A673 (cell line): ENCODE measurements around the gene PTK7. TPM values are rescaled to one million over a fixed set of nuclear protein-coding genes. Genes with fewer than 3 reads are reported as not detected.

Experiments
- BruUV-seq: library from RNA; stranded (reverse); fragments of 400-500 nt; replicated peaks from 2 replicates; lab custom pipeline; 2021; lab: Mats Ljungman, UMichigan
- CTCF ChIA-PET: fragments of 300-600 bp; sonication (Branson Sonifier 250); formaldehyde crosslinking; loops from one replicate; lab custom pipeline; 2022; ENCODE audit warnings: antibody characterized with exemption; lab: Charles Lee
- POLR2A ChIA-PET: fragments of 300-600 bp; sonication (Branson Sonifier 250); formaldehyde crosslinking; loops from one replicate; lab custom pipeline; 2022; ENCODE audit warnings: antibody characterized with exemption; ENCODE audit not compliant: low non-redundant PET; lab: Charles Lee
- DNase-seq: peaks from one replicate; pipeline ENCODE4 v3.0.0-alpha.2; 2015; ENCODE audit warnings: low spot score
- H3K27ac ChIP-seq: fragments of 200-600 bp; sonication (generic); 2 replicates; pipeline ENCODE4 v1.5.1; 2016; ENCODE audit warnings: mixed run types, low read depth, mild to moderate bottlenecking, mixed read lengths, antibody characterized with exemption, low read length; ENCODE audit not compliant: poor library complexity, severe bottlenecking
- H3K27me3 ChIP-seq: fragments of 200-600 bp; sonication (generic); replicated peaks from 2 replicates; pipeline ENCODE4 v1.6.1; 2017; ENCODE audit warnings: mixed run types, low read depth, mild to moderate bottlenecking, mixed read lengths, antibody characterized with exemption, low read length; ENCODE audit not compliant: insufficient read depth, poor library complexity
- H3K36me3 ChIP-seq: fragments of 200-600 bp; sonication (generic); 2 replicates; pipeline ENCODE4 v1.6.1; 2016; ENCODE audit warnings: mixed run types, mild to moderate bottlenecking, mixed read lengths, antibody characterized with exemption, low read length; ENCODE audit not compliant: insufficient read depth, poor library complexity, severe bottlenecking
- H3K4me1 ChIP-seq: fragments of 200-600 bp; sonication (generic); 2 replicates; pipeline ENCODE4 v1.6.1; 2017; ENCODE audit warnings: mixed run types, mild to moderate bottlenecking, mixed read lengths, antibody characterized with exemption, low read length; ENCODE audit not compliant: insufficient read depth, poor library complexity, severe bottlenecking
- H3K4me3 ChIP-seq: fragments of 200-600 bp; sonication (generic); 2 replicates; pipeline ENCODE4 v1.5.1; 2016; ENCODE audit warnings: low read depth, mixed run types, mild to moderate bottlenecking, mixed read lengths, low read length; ENCODE audit not compliant: poor library complexity, severe bottlenecking
- H3K9me3 ChIP-seq: fragments of 200-600 bp; sonication (generic); 2 replicates; pipeline ENCODE4 v1.6.1; 2016; ENCODE audit warnings: mixed run types, low read depth, mild to moderate bottlenecking, mixed read lengths, antibody characterized with exemption, low read length; ENCODE audit not compliant: poor library complexity, severe bottlenecking
- EZH2 ChIP-seq: fragments of 200-600 bp; sonication (generic); IDR thresholded peaks from 2 replicates; pipeline ENCODE4 v1.6.1; 2017; ENCODE audit warnings: borderline replicate concordance, low read depth, mild to moderate bottlenecking, mixed read lengths, antibody characterized with exemption, low read length; ENCODE audit not compliant: poor library complexity, severe bottlenecking
- intact Hi-C: fragments of 100-400 bp; cut with micrococcal nuclease; formaldehyde crosslinking; loops from one replicate; pipeline ENCODE4 v1.10.0; 2022; ENCODE audit not compliant: unreplicated experiment
- total RNA-seq: library from RNA; stranded (reverse); gene quantifications from 2 replicates; pipeline ENCODE4 v1.2.3, GENCODE V29; 2021
- TF ChIP-seq, protein P1 (sequence below): fragments of 300-800, 200-600 bp; sonication (generic); conservative IDR thresholded peaks from 2 replicates; pipeline ENCODE4 v1.5.1; 2017; ENCODE audit warnings: low read depth, mild to moderate bottlenecking, antibody characterized with exemption, low read length, moderate library complexity, mixed read lengths

PTK7 gene
- total RNA-seq, 1 experiment from 2014 or later = 84.5 TPM

- TF ChIP-seq EZH2 = no peak
- TF ChIP-seq, protein P1, sequence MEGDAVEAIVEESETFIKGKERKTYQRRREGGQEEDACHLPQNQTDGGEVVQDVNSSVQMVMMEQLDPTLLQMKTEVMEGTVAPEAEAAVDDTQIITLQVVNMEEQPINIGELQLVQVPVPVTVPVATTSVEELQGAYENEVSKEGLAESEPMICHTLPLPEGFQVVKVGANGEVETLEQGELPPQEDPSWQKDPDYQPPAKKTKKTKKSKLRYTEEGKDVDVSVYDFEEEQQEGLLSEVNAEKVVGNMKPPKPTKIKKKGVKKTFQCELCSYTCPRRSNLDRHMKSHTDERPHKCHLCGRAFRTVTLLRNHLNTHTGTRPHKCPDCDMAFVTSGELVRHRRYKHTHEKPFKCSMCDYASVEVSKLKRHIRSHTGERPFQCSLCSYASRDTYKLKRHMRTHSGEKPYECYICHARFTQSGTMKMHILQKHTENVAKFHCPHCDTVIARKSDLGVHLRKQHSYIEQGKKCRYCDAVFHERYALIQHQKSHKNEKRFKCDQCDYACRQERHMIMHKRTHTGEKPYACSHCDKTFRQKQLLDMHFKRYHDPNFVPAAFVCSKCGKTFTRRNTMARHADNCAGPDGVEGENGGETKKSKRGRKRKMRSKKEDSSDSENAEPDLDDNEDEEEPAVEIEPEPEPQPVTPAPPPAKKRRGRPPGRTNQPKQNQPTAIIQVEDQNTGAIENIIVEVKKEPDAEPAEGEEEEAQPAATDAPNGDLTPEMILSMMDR = no peak
- intact Hi-C loops = no loop called here
- Histone ChIP-seq H3K27me3 (no peaks in the 10 kb centered on the region), H3K4me3 (no peak overlapping the region), H3K4me1 (no peaks in the 10 kb centered on the region), H3K9me3 (no peaks in the 10 kb centered on the region), H3K27ac (no peak overlapping the region), H3K36me3 (no peaks in the 10 kb centered on the region)
- DNase-seq = no peak
- no TSS peak for BruUV-seq
- ChIA-PET POLR2A (no interaction called here), CTCF (no interaction called here)
These were observed 124.4 kb downstream of the PTK7 start for GRCh38 chr6:43200541-43200940.

- Histone ChIP-seq H3K4me1 (no peaks in the 10 kb centered on the region), H3K9me3 (no peaks in the 10 kb centered on the region), H3K27me3 (no peaks in the 10 kb centered on the region), H3K36me3 (no peaks in the 10 kb centered on the region), H3K4me3 (no peak overlapping the region), H3K27ac (no peak overlapping the region)
- DNase-seq = no peak
- BruUV-seq = no TSS peak
- intact Hi-C loops = no loop called here
- CTCF ChIA-PET = interaction anchor here (0.5 kb wide), 1 partner anchor 167 kb away, joined by 3 read pairs; the partner anchor contains the start of gene ZNF318
- POLR2A ChIA-PET = no interaction called here
- TF ChIP-seq, protein P1 = no peak
- TF ChIP-seq EZH2 = no peak
These were observed 126.3 kb downstream of the PTK7 start for GRCh38 chr6:43202451-43202850.

DNA sequence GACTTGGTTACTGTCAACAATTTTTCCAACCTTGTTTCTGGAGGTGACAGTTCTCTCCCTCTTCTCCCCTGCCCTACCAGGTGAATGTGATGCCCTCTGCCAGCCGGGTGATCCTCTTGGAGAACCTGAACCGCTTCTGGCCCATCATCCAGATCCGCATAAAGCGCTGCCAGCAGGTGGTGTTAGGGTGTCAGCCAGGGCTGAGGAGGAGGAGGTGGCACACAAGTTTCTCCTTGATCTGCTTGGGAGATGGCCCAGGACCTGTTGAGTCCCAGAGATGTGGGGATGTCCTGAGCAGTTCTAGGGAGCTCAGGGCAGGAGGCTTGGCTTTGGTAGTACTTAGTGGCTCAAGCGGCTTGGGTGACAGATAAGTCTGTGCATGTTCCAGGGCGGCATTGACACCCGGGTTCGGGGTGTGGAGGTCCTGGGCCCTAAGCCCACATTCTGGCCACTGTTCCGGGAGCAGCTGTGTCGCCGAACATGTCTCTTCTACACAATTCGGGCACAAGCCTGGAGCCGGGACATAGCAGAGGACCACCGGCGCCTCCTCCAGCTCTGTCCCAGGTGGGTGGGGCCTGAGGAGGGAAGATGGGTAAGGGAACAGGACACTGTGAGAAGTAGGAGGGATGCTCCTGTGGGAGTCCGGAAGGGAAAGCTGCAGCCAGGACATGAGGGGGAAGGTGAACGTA lies 127.1 kb downstream of the PTK7 start:
- no peaks in the 10 kb centered on the region for H3K36me3 ChIP-seq
- no peaks in the 10 kb centered on the region for H3K27me3 ChIP-seq
- no peak overlapping the region for H3K4me3 ChIP-seq
- no TSS peak for BruUV-seq
- DNase-seq = no peak
- intact Hi-C loops = no loop called here
- H3K27ac ChIP-seq = no peak overlapping the region
- H3K4me1 ChIP-seq = no peaks in the 10 kb centered on the region
- TF ChIP-seq, protein P1 = no peak
- TF ChIP-seq EZH2 = no peak
- ChIA-PET CTCF (interaction anchor here (0.5 kb wide), 1 partner anchor 166 kb away, joined by 3 read pairs; the partner anchor contains the start of gene ZNF318), POLR2A (no interaction called here)
- no peaks in the 10 kb centered on the region for H3K9me3 ChIP-seq
